T-helper 2 cell treated with Interferon-gamma antibody and Interleukin-4, amounts not matched to agents 100 ng/mL and 5 ng/mL, for 36 hours (primary cell): ENCODE measurements around the gene ACAD11. TPM values are rescaled to one million over a fixed set of nuclear protein-coding genes. Genes with fewer than 3 reads are reported as not detected.

Source experiments
- intact Hi-C: fragments of 100-400 bp; cut with micrococcal nuclease; formaldehyde crosslinking; loops from one replicate; pipeline ENCODE4 v1.15.1; 2023
- total RNA-seq: library from RNA; stranded (reverse); gene quantifications from 2 replicates; pipeline ENCODE4 v1.2.3, GENCODE V29; 2022

The ACAD11 gene
- total RNA-seq: 10.4 and 11.2 TPM in 2 replicates

DNA sequence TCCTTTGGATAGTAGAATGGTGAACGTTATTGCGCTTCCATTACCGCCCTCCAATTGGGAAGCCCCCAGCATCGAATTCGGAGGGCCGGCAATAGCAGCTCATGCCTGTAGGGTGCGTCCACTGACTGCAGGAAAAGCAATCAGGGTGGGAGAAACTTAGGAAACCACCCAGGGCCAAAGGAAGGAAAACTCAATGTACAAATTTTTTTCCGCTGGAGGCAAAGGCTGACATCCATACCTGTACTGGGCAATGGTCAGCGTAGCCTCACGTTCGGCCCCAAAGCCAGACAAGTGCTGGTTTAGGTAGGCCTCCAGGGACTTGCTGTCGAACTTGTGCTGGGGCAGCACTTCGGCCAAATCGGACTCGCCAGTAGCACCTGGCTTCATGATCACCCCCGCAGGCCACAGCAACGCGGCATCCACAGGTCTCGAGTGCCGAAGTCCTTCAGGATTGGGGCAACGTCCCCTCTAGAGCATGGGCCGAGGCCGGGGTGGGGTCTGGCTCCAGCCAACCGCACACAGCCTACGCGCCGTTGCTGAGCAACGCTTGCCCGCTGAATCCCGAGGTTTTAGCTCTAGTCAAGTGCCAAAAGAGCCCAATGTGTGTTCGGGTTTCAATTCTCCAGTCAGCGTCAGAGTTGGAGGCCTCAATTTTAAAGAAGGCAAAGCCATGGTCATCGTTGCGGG, at the start of gene ACAD11:
Gene ACAD11, minus strand, starts transcription at position 445 of the 687 bp plus-strand sequence. Its CDS starts 58 bp downstream, at position 387.
- intact Hi-C loops: loop anchor here (1.0 to 5.0 kb wide), 4 partner anchors 63 to 914 kb away; partner anchors contain the start of genes CDV3, DNAJC13 and NPHP3

GRCh38 chr3:132703733-132704132, 44.1 kb upstream of the ACAD11 start:
- intact Hi-C loops: no loop called here

DNA sequence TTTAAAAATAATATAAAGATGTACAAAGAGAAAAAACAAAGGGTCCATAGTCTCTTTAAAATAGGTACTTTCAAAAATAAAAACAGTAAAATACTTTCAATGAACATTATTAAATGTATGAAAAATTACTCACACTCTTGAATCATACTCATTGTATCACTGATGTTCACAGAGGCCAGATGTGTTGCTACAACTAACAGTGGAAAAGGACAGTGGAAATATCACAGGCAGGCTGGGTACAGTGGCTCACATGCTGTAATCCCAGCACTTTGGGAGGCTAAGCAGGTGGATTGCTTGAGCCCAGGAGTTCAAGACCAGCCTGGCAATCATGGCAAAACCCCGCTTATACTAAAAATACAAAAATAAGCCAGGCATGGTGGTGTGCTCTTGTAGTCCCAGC, 35.8 kb upstream of the ACAD11 start:
- intact Hi-C loops: no loop called here

DNA sequence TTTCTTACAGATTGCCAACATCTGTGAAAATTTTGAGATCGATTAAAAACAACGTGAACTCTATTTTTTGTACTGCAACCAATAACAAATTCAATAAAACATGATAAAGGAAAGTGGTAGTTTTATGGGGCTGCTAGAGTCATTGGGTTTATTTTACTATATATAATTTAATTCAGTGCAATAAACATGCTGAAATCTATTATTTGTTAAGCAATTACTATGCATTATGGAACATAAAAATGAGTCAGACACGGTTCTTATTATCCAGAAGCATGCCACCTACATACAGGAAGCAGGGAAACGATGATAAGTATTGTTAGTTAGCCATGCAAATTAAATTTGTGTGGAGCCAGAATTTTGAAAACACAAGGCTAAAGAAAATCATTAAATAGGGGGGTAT, 35.4 kb upstream of the ACAD11 start:
- intact Hi-C loops: no loop called here

GRCh38 chr3:132690040-132690439, 30.4 kb upstream of the ACAD11 start:
- intact Hi-C loops: no loop called here

DNA sequence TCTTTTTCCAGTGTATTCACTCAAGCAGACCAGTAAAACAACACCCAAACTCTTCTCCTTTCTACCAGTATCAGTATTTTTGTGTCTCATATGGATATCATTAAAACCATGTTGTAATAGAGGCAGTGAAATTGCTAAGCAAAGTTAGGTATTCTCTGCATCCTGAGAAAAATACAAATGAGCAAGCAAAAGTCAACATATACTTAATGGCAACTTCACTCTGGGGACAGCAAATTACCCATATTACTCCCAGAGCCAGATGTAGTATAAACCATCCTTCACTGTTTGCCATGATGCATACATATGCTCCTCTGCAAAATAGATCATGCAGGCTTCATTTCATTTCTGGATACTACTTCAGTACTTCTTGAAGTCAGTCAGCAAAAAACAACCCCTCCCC, 22.6 kb upstream of the ACAD11 start:
- intact Hi-C loops: no loop called here

- intact Hi-C loops: no loop called here
Observed at GRCh38 chr3:132681421-132681820, 21.8 kb upstream of the ACAD11 start.

DNA sequence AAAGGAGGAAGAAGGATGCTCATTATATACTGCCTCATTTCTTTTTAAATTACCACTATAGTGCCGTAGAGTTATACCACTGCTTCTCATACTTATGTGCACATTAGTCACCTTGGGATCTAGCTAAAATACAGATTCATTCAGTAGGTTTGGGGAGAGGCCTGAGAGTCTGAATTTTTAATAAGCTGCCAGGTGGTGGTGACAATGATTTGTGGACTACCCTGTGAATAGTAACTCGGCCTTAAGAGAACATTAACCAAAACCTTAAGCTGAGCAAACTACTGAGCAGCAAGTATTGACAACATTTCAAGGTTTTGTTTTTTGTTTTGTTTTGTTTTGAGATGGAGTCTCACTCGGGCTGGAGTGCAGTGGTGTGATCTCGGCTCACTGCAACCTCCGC, 20.3 kb upstream of the ACAD11 start:
- intact Hi-C loops: no loop called here

- intact Hi-C loops: no loop called here
Observed at GRCh38 chr3:132675408-132675807, 15.8 kb upstream of the ACAD11 start.

GRCh38 chr3:132669256-132669777, 9.7 kb upstream of the ACAD11 start:
- intact Hi-C loops: no loop called here

DNA sequence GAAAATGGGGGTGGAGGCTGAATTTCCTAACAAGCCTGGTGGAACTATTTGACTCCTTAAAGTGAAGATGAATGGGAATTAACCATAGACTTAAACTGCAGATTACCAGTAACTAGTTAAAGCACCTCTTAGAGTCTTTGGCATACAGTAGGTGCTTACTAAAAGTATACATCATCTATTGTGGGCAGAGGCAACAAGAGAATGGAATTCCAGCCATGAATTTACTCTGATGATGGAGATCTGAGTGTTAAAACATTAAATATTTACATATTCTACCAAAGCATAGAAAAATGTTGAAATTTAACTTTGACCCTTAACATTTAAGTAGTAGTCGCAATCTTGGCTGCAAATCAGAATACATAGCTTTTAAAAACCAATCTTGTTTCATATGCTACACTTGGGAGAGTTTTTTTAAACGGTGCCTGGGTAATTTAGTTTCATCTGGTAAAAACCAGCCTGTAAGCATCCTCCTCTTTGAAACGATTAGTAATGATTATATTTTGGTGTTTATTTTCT, 5.7 kb upstream of the ACAD11 start:
- intact Hi-C loops: no loop called here

- intact Hi-C loops: loop anchor here (5.0 kb wide), 1 partner anchor 125 kb away; no protein-coding TSS in a partner anchor
Observed at GRCh38 chr3:132662212-132662611, 2.6 kb upstream of the ACAD11 start.

DNA sequence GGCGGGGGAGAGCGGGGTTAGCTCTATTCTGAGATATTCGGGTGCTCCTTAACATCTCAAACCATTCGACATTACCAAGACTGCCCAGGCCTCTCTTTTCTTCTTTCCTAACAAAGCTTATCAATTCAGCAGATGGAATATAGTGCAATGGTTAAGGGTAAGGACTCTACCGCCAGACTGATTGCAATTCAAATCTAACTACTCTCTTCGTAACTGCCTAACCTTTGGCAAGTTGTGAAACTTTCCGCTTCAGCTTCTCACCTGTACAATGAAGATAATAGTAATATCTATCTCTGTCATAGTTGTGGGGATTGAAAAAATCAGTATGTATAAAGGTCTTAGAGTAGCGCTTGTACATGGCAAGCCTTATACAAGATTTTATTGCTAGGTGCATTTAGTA, 1.5 kb upstream of the ACAD11 start:
- intact Hi-C loops: loop anchor here (2.0 to 5.0 kb wide), 2 partner anchors 124 to 244 kb away; partner anchors contain the start of gene DNAJC13

- intact Hi-C loops: loop anchor here (1.0 to 5.0 kb wide), 4 partner anchors 62 to 913 kb away; partner anchors contain the start of genes CDV3, DNAJC13 and NPHP3
Observed at GRCh38 chr3:132660811-132661070, 1.1 kb upstream of the ACAD11 start.

- intact Hi-C loops: loop anchor here (1.0 to 5.0 kb wide), 4 partner anchors 62 to 913 kb away; partner anchors contain the start of genes CDV3, DNAJC13 and NPHP3
Observed at GRCh38 chr3:132660052-132660810, 622 bp upstream of the ACAD11 start, which contains the start of gene UBA5. Gene UBA5 (plus strand): TSS chr3:132660329. CDS start chr3:132660538, 209 bp downstream.

DNA sequence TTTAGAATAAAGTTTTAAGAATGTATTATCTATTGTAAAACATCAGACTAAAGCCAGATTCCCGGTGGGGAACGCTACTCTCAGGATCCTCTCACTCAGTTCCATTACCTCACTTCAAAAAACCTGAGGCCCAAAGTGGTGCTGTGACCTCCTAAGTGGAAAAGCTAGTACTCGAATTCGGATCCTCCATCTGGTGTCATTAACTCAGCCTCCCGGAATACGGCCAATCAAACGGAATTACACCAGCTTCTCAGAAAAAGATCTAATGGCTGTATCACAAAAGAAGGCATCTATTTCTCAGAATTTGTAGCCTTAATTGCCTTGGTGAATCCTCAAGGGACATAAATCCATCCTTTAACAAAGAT, 627 bp downstream of the ACAD11 start:
- intact Hi-C loops: no loop called here

- intact Hi-C loops: no loop called here
Observed at GRCh38 chr3:132657869-132658747, 1.5 kb downstream of the ACAD11 start.

- intact Hi-C loops: no loop called here
Observed at GRCh38 chr3:132655471-132655870, 4.1 kb downstream of the ACAD11 start.

DNA sequence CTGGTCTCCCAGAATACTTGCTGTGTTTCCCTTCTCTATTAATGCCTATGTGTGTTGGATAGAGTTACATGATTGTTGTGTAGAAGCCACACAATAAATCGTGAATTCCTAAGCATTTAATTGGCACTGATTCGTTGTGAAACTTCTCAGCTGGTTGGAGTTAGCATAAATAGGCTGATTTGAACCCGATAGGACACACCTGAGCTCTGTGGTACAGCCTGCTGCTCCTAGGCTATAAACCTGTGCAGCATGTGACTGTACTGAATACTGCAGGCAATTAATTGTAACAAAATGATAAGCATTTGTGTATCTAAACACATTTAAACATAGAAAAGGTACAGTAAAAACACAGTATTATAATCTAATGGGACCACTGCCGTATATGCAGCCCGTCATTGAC, 4.9 kb downstream of the ACAD11 start:
- intact Hi-C loops: no loop called here

GRCh38 chr3:132654190-132654589, 5.4 kb downstream of the ACAD11 start:
- intact Hi-C loops: no loop called here

DNA sequence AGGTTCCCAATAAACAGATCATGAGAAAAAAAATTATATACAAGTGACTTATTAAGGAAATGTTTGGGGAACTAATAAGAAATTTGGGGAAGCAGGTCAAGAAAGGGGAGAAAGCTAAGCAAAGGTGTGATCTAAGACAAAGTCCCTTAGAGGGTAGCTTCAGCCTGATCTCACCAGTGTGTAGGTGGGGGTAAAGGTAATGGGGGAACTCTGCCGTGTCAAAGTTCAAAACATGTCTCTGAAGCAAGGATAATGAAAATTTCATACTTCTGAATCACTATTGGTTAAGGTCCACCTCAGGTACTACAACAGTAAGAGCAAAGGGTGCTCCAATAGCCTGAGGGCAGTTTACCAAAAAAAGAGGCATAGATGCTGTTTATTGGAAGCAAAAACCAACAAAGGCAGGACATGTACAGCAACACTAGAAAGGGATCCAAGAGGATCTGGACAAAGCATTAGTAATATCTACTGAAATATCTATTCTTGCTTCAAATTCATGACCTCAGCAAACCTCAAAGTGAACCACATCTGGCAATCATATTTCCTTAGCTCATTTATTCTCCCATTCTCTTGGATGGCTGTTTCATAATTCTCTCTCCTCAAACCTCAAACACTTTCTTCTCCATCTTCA, 6.9 kb downstream of the ACAD11 start:
- intact Hi-C loops: no loop called here
